Bronchial epithelial cell (primary cell): ENCODE results near the gene LRRC4C. TPM values are rescaled to one million over a fixed set of nuclear protein-coding genes. Genes with fewer than 3 reads are reported as not detected.

Source experiments
- DNase-seq: peaks from one replicate; pipeline ENCODE4 v3.0.0-alpha.2; 2010; ENCODE audit warnings: low read depth
- FAIRE-seq: peaks from 2 replicates; lab custom pipeline; 2011; peaks lifted over from hg19 to GRCh38; lab: Jason Lieb, UNC
- H3K27me3 ChIP-seq: 2 replicates; pipeline ENCODE4 v1.5.1; 2011; ENCODE audit warnings: low read length; ENCODE audit not compliant: control insufficient read depth, insufficient read depth
- H3K36me3 ChIP-seq: 2 replicates; pipeline ENCODE4 v1.5.1; 2011; ENCODE audit warnings: low read length; ENCODE audit not compliant: control insufficient read depth, insufficient read depth
- H3K4me3 ChIP-seq: 2 replicates; pipeline ENCODE4 v1.5.1; 2011; ENCODE audit warnings: mild to moderate bottlenecking, low read depth, low read length, control low read depth
- total RNA-seq: library from RNA; depleted of rRNA; stranded (reverse); fragments of >200 nt; gene quantifications from 2 replicates; pipeline ENCODE4 v1.2.1, GENCODE V29; 2014
- TF ChIP-seq, protein P1 (sequence below): IDR thresholded peaks from 2 replicates; pipeline ENCODE4 v1.5.1; 2011; ENCODE audit warnings: mild to moderate bottlenecking, moderate library complexity, low read length, control low read depth, inconsistent platforms; ENCODE audit not compliant: insufficient read depth, severe bottlenecking

The LRRC4C gene
- total RNA-seq, 1 donor from 2014 or later, result not detected

DNA sequence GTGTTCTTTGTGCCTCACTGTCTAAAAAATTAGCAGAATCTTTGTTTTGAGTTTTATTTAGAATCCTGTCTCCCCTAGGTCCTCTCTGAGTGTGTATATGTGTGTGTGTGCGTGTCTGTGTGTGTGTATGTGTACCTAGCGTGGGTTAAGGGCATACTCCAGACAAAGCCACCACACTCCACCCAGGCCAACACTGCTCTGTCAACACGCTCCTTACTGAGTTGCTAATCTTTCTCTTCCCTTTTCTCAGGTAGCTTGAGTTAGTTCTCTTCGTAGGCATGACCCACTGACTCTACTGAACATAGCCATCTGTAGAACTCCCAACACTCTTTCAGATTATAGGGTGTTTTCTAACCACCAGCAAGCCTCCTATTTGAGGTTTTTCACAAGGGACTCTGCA lies 131.1 kb downstream of the LRRC4C start:
- no peak for FAIRE-seq
- Histone ChIP-seq H3K36me3 (no peaks in the 10 kb centered on the region), H3K4me3 (no peak overlapping the region), H3K27me3 (no peaks in the 10 kb centered on the region)
- no peak for DNase-seq
- TF ChIP-seq, protein P1, sequence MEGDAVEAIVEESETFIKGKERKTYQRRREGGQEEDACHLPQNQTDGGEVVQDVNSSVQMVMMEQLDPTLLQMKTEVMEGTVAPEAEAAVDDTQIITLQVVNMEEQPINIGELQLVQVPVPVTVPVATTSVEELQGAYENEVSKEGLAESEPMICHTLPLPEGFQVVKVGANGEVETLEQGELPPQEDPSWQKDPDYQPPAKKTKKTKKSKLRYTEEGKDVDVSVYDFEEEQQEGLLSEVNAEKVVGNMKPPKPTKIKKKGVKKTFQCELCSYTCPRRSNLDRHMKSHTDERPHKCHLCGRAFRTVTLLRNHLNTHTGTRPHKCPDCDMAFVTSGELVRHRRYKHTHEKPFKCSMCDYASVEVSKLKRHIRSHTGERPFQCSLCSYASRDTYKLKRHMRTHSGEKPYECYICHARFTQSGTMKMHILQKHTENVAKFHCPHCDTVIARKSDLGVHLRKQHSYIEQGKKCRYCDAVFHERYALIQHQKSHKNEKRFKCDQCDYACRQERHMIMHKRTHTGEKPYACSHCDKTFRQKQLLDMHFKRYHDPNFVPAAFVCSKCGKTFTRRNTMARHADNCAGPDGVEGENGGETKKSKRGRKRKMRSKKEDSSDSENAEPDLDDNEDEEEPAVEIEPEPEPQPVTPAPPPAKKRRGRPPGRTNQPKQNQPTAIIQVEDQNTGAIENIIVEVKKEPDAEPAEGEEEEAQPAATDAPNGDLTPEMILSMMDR, result no peak

DNA sequence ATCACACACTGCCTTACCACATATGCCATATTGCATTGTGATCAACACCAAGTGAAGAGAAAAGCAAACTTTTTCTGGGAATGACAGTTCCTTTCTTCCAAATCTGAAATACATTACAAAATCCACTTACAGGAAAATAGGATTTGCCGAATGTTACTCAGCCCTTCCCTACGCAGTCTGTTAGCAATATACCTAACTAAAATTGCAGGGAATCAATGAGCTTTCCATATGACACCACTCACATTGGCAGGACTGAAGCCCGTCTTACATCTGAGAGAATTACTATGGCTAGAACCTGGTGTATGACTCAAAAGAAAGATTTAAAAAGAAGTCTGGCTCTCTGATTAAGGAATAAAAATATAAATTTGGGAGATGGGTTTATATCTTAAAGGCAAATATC lies 136.0 kb downstream of the LRRC4C start:
- no peak overlapping the region for H3K4me3 ChIP-seq
- no peak for DNase-seq
- no peaks in the 10 kb centered on the region for H3K36me3 ChIP-seq
- no peaks in the 10 kb centered on the region for H3K27me3 ChIP-seq
- FAIRE-seq, result no peak
- TF ChIP-seq, protein P1, result no peak

DNA sequence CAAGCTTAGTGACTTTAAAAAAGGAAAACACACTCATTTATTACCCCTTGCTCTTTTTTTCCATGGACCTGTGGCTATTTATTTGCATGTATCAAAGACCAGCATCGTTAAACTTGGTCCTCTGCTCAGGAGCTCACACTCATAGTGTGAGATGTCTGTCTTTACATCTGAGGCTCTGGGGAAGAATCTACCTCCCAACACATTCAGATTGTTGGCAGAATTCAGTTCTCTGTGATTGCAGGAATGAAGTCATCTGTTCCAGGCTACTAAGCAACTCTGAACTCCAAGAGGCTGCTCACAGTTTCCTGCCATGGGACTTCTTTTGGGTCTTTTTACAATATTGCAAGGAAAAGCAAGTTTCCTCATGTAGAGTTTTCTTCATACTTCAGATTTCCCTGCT lies 138.8 kb downstream of the LRRC4C start:
- Histone ChIP-seq H3K36me3 (no peaks in the 10 kb centered on the region), H3K27me3 (no peaks in the 10 kb centered on the region), H3K4me3 (no peak overlapping the region)
- DNase-seq (no peak), FAIRE-seq (no peak)
- TF ChIP-seq, protein P1, result no peak

DNA sequence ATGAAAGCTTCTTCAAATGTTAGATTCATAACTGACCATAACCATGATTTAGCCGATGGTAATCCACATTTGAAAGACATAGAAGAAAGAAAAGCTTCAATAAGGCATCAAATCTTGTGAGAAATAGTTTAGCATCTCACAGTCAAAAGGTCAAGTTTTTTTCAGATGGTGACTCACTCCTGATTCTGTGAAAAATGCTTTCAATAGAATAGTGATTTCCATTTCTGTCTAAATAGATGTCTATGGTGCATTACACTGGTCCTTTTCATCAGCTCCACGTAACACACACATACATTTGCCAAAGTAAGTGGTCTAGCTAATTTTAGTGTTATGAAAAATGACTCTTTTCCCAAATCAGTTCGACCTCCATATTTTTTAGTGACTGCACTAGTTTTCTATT lies 139.2 kb downstream of the LRRC4C start:
- Histone ChIP-seq H3K27me3 (no peaks in the 10 kb centered on the region), H3K36me3 (no peaks in the 10 kb centered on the region), H3K4me3 (no peak overlapping the region)
- FAIRE-seq, result no peak
- DNase-seq, result no peak
- TF ChIP-seq, protein P1, result no peak

DNA sequence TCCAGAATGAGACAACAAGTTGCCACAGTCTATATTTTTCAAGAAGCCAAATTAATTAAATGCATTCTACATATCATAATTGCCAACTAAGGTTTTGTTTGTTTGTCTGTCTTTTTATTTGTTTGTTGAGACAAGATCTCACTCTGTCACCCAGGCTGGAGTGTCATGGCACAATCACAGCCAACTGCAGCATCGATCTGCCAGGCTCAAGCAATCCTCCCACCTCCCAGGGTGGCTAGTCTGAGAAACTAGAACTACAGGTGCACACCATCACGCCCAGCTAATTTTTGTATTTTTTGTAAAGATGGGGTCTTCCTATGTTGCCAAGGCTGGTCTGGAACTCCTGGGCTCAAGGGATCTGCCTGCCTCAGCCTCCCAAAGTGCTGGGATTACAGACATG lies 140.0 kb downstream of the LRRC4C start:
- DNase-seq, result no peak
- TF ChIP-seq, protein P1, result no peak
- FAIRE-seq, result no peak
- Histone ChIP-seq H3K4me3 (no peak overlapping the region), H3K36me3 (no peaks in the 10 kb centered on the region), H3K27me3 (no peaks in the 10 kb centered on the region)

DNA sequence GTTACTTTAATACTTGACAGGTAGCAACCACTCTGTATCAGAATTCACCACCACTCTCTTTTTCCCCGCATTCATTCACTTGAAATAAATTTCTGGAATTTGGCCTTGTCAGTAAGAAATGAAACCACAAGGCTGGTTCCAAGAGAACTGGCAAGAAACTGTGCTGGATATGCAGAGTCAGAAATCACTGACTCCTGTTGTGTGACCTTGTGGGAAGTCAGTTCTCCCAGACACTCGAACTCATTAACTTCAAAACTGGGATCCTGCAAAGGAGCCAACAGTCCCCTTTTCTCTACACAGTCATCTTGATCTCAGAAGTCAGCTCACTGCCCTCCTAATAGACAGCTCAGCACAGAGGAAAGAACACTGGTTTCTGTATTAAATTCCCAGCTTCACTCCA lies 142.7 kb downstream of the LRRC4C start:
- Histone ChIP-seq H3K27me3 (no peaks in the 10 kb centered on the region), H3K36me3 (no peaks in the 10 kb centered on the region), H3K4me3 (no peak overlapping the region)
- TF ChIP-seq, protein P1, result no peak
- FAIRE-seq (no peak), DNase-seq (no peak)
